GM18498 (cell line): ENCODE data around the gene MCF2L2.
"Not testable (repeated sequence)": the region's sequence is repeated elsewhere in the genome, so short reads cannot be mapped to it uniquely, and the experiment has no call there.

ENCODE experiments used
- ATAC-seq: cut with Tn5 transposase; IDR thresholded peaks from one replicate; pipeline ENCODE4 v1.9.1; 2021; ENCODE audit warnings: mild to moderate bottlenecking, moderate library complexity; ENCODE audit not compliant: unreplicated experiment

MCF2L2 gene

DNA sequence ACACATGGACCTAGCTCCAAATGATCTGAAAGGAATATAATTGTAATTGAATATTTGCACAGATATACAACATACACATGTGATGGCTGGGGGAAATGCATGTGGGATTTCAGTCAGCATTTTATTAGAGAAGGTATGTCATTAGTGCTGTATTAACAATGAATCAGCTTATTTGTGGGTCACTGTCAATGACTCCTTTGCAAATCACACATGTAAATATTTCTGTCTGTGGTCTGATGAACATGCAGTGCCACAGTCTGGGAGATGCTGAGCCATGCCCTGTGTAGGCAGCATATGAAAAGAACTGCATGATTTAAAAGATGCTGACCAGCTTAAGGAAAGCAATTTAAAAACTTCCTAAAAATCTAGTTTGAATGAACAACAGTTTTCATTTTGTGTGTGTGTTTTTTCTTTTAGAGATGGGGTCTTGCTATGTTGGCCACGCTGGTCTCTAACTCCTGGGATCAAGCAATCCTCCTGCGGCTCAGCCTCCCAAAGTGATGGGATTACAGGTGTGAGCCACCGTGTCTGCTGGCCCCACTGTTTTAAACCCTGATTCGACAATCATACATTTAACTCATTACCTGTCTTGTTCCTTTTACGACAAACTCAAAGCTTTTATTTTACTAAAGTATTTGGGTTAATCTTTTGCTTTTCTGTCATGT, 176.2 kb downstream of the MCF2L2 start:
- no peak for ATAC-seq

DNA sequence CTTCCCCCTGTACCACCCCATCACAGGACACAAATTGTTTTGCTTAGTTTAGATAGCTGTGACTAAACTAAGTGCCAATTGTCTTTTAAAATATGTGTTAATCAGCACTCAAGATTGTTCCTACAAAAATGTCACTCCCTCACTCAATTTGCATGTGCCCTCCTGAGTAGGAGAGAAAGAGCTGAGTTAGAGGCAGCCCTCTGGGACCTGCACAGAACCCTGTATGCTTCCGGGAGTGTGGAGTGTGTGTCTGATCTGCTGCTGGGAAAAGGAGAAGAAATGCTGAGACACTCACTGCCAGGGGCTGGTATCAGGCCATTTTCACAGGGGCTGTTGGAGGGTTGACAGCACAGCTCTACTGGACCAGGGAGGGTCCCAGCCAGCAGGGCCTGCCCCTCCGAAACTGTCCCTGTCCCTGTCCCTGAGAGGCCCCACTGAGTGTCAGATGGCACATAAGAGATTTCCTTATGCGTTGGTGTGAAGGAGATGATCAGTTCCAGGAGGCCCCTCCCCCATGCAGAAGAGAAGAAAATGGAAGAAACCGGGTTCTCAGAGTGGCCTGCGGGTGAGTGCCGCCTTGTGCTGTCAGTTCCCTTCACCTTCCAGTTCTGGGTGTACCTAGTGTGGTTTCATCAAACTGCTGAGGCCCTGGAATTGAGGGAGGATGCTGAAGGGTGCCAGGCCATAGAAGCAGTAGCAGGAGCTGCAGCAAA, 179.3 kb downstream of the MCF2L2 start:
- ATAC-seq: no peak

DNA sequence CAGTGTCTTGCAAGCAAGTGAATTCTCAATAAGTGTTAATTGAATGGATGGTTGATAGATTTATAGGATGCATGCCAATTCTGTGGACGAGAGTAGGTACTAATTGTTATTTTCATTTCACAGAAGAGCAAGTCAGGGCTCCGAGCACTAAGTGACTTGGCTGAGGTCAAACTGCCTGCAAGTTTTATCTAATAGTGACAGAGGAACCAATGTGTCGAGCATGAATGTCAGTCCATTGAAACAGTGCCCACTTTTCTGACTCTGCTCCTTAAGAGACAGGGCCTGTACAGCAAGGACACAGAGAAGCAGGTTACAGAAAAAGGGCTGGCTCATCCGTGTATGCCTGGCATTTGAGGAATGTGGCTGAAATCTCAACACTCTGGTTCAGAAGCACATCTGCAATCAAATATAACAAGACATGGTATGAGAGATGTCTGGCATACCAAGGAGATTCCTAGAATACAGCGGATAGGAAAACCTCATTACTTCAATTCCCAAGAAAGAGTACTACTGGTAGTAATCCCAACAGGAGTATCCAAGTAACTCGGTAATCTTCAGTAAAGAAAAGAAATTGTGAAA, 181.3 kb downstream of the MCF2L2 start:
- no peak for ATAC-seq

DNA sequence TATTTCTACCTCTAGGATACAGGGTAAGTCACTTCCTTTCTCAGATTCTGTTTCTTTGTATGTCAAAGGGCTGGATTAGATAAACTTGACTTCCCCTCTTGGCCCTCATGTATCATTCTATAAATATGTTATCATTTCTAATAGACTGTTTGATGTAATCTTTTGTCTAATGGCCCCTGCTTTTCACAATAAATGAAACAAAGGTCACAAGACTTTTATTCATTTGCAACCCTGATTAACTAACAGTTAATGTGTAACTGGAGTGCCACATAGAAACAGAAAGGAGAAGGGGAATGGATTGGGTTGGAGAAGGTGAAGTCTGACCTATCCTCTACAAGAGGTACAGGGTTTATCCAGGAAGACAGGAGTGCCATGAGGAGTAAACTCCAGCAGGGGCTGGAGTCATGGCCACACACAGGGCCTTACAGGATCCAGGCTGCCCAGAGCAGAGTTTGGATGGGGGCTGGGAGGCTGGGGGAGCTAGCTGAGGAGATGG, 183.4 kb downstream of the MCF2L2 start:
- ATAC-seq: no peak

DNA sequence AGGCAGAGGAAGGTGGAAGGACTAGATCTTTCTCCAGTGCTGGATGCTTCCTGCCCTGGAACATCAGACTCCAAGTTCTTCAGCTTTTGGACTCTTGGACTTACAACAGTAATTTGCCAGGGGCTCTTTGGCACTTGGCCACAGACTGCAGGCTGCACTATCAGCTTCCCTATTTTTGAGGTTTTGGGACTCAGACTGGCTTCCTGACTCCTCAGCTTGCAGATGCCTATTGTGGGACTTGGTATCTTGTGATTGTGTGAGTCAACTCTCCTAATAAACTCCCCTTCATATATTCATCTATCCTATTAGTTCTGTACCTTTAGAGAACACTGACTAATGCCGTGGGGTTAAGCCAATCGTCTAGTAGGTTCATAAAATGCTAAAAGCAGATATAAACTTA, 184.2 kb downstream of the MCF2L2 start:
- ATAC-seq: no peak

DNA sequence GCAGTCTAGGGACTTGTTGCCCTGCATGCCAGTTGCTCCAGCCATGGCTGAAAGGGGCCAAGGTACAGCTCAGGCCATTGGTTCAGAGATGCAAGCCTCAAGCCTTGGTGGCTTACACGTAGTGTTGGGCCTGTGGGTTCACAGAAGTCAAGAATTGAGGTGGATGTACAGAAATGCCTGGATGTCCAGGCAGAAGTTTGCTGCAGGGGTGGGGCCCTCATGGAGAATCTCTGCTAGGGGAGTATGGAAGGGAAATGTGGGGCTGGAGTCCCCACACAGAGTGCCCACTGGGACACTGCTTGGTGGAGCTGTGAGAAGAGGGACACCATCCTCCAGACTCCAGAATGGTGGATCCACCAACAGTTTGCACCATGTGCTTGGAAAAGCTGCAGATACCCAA, 186.0 kb downstream of the MCF2L2 start:
- ATAC-seq: no peak

DNA sequence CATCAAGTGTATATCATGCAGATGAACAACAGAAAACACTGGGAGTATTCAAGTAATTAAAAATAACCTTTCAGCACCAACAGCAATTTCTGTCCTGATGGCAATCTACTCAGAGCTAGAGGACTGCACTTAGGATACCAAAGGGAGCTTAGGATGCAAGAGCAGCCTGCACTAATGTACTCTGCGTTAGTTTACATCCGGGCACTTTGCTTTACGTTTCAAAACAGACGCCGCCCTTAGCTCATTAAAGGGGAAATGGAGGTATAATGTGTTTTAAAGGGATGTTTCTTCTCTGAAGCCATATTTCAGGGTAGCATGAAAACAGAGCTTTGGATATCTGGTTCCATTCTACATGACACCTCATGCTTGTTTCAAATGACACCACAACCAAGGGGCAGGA, 189.4 kb downstream of the MCF2L2 start:
- no peak for ATAC-seq

DNA sequence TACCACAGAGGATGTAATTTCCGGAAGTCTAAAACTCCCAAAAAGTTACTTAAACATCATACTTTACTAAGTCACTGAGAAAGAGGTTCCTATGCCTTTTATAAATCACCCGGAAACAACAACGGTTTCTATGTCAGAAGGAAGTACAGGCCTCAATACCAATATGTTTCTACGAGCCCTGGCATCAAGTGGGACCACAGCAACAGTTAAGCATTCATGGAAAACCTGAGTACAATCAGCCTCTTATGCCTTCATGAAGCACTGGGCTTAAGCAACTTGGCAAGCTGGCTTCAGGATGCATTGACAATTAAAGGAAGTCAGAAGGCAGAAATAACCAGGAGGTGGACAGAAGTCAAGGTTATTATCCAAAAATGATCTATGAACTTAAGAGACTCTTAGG, 194.5 kb downstream of the MCF2L2 start:
- no peak for ATAC-seq

DNA sequence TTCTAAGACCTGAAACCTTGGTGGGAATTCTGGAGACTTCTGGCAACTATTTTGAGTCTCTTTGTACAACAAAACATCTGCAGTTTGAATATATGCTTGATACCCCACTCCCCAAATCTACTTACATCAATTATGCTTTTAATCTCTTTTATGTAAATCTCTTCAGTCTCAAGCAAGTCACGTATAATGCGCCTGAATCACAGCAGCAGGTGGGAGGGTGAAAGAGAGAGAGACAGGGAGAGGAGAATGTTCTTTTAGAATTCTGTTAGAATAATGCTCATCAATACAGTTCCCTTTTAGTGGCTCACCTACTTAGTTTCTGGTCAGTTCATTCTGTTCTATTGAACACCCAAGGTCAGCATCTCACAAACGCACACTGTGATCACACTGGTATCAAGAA, 197.6 kb downstream of the MCF2L2 start:
- no peak for ATAC-seq

DNA sequence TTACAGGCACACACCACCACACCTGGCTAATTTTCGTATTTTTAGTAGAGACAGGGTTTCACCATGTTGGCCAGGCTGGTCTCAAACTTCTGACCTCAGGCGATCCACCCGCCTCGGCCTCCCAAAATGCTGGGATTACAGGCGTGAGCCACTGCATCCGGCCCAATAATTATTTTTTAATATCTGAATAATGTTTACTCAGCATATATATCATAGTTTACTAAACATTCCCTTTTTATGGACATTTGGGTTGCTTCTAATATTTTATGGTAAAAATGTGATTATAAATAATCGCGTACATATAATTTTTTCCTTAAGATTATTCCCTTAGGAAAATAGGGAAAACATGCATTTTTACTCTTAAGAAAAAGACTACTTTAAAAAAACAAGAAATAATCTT, 198.2 kb downstream of the MCF2L2 start:
- ATAC-seq: not testable (repeated sequence)

DNA sequence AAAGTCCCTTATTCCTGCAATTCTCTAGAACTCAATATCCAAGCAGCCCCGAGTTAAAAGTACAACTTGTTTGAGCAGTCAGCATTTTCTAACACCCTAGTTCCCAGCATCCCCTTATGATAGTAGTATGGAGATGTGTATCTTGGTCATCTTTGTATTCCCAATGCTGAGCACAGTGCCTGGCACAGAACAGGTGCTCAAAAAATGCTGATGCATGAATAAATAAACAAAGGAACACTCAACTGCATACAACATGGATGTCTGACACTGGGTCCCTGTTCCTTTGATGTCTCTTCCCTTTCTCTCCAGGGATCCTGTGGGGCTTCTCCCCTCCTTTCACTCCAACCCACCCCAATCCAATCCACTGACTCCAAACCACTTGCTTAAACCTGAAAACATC, 199.2 kb downstream of the MCF2L2 start:
- ATAC-seq: no peak

DNA sequence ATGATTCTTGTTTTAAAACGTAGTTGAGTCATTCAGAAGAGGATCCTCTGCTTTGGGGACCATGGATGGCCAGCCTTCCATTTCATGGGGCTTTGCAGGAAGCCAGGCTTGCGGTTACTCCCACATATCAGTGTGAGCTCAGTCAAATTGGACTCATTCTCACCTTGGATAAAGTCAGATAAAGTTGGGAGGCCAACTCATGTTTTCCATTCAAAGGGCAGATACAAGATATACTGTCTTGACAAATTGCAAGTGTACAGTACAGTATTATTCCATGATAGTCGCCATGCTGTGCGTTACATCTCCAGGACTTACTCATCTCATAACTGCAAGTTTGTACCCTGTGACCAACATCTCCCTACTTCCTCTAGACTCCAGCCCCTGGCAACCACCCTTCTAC, 200.8 kb downstream of the MCF2L2 start:
- no peak for ATAC-seq

DNA sequence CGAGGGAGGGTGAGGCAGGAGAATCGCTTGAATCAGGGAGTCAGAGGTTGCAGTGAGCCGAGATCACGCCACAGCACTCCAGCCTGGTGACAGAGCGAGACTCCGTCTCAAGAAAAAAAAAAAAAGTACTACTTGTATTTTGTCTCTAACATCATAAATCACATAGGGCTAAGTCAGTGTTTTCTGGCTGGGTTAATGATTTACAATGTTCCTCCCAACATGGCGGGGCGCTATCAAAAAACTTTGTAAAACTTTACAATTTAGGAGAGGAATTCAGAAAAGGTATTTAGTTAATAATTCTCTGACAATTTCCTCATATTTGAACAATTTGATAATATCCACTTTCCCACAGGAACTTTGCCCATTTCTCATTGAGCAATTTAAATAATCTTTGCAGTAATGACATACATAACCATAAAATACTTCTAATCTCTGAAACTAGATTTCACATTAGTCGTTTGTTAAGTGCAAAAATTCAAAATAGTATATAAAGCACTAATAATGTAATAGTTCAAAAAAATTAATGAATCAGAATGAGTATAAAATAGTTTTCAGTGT, 202.0 kb downstream of the MCF2L2 start:
- ATAC-seq: no peak

DNA sequence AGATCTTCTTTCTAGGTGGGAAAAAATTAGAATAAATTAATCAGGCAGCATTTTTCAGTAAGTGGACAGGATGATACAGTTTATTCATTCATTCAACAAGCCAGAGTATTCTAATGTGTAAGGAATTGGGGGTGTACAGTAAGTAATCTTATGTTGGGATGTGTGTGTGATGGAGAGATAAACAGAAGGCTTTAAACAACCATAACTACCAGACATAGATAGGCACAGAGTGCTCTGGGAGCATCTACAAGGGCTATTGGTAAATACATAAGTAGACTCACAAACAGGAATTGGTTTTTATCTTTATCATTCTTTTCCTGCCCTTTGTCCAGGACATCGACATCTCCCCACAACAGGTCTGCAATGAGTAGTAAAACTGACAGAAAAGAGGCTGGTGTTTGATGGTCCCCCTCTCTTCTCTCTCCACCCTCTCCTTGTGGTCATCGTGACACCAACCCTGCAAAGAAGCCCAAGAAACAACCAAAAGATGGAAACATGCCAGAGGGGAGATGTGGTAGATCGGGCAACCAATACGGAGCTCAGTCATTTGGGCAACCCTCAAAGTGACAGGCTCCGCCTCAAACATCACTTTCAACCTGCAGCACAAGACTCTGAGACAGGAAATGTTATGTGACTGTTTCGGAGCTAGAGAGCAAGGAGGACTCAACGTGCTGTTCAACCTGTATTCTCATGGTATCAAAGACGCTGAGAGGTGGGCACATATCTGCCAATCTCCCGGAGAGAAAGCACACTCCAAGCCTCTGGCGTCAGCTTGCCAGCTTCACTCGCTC, 204.0 kb downstream of the MCF2L2 start:
- peak; percentile 63 for ATAC-seq

DNA sequence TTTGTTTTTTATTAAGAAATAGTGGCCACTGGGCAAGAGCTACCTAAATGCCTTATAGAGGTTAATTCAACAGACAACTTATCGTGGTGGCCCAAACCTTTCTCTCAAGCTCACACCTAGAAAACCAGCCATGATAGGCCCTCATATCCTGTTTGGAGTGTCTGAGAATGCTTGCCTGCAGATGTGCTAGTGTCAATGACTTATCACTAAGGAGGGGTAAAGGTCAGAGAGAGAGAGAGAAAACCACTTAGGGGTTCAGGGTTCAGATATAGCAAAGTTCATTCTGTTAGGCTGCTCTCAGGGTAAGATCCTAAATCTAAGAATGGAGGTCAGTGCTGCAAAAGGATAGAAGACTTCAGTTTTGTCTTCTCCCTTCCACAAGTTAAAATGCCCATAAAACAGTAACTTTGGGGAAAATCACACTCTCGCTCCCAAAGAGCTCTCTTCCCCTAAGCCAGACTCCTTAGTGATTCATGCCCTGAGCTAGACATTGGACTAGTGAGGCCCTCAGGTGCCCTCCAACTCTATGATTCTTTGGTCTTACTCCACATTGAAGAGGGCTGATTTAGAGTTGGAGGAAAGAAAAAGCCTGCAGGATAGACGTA, 205.7 kb downstream of the MCF2L2 start:
- no peak for ATAC-seq

DNA sequence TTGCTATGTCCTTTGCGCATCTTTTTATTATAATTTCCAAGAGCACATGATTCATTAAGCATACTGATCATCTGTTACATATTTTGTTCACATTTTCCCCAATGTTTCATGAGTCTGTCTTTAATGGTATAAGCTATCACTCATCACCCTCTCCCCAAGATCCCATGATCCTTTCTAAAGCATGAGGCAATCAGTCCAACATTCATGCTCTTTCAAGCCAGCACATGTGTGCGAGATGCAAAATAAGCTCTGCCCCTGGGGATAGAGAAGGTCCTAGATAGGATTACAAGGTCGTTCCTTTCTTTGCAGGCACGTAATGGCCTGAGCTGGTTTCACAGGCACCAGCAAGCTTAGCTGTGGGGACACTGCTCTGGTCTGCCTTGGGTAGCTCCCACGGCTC, 207.6 kb downstream of the MCF2L2 start:
- ATAC-seq: no peak

DNA sequence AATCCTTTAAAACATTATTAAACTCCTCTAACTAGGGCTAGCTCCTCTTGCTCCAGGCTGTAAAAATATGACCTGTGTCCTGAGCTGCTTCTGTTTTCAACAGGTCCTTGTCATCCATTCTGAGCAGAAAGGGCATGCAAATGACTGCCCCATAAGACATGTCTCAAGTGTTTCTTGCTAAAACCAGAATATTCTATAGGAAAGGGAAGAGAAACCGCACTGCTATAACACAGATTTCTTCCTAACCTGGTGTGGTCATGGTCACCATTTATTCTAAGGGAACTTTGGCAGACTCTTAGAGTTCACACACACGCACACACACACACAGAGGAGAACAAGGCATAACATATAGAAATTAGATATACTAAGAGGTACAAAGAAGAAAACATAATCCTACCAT, 209.6 kb downstream of the MCF2L2 start:
- ATAC-seq: no peak

DNA sequence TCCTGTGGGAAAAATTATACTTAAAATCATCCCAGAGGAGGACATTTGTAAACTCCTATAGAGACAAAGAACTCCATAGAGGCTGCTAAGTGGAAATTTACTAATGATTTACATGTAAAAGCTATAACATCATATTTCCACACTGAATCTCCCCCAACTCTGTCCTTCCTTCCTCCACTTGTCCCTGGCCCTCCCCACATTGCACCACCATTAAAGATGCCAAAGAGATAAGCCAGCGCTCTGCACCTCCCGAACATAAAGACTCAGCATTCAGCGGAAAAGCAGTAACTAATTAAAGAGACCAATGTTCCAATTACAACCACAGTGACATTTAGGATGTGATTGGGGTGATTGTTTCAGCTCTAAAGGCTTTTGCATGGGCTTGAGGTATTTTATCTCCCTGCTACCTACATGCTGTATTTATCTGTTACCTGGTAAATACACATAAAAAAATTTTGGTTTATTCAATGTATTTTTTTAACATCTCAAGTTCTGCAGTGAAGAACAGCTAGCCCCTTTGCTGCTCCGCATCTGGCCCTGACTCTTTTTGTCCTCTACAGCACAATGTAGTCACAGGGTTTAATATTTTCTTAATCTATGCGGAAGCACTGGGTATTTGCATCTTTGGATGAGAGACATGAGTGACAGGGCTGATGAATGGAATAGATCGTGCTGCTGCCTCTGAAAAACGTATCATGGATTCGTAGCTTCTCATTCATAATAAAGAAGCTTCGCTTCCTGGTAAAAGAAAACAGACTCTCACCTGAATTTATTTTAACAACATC, 210.7 kb downstream of the MCF2L2 start:
- ATAC-seq: no peak

DNA sequence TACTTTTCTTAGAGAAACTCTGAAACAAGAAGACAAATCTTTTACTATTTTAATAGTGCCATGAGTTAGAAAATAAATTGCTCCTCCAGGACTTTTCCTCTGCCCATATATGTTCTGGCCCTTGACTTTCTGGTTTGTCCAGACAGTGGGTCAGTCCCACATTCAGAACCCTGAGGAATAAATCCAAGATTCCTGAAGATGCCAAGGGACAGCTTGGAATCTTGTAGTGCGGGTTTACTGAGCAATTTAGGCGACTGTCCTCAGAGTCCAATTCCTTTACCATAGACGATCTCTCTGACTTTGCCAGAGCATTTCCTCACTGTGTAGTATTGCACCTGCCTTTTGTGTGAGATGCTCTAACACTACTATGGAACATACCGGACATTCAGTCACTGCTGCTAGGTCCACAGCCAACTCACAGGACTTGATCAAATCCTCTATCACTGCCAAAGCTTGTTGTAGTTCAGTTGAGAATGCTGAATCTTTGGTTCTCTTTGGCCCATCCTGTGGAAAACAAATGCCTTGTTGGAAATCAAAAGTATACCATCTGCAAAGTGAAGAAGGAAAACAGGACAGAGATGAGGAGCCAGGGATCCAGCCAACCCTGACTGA, 212.7 kb downstream of the MCF2L2 start:
- no peak for ATAC-seq

DNA sequence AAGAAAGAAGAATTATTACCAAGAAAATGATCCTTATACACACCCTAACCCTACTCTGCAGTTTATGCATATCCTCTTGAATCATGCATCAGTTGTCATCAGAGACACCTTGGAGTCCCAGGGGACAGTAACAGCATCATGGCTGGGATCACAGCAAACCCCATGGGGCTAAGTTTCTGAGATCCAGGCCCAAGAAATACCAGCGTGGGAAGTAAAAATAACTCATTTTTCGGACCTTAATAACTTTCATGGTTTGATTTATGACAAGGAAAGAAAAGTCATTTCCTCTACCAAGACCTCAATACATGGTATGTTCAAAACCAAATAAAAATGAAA, 214.2 kb downstream of the MCF2L2 start:
- no peak for ATAC-seq
